Neural cell (in vitro differentiated cells): ENCODE data around the gene PDE4D. TPM values are rescaled to one million over a fixed set of nuclear protein-coding genes. Genes with fewer than 3 reads are reported as not detected.

Experiments used
- H2AFZ ChIP-seq: fragments of 200-600, 300-800 bp; sonication (generic), shearing (Covaris generic); 2 replicates; pipeline ENCODE4 v1.6.0; 2014; ENCODE audit warnings: low read depth, mild to moderate bottlenecking, antibody characterized with exemption, low read length, moderate library complexity
- H3F3A ChIP-seq: fragments of 200-600 bp; shearing (Covaris generic); 2 replicates; pipeline ENCODE4 v1.6.1; 2016; ENCODE audit warnings: mild to moderate bottlenecking, moderate library complexity, mixed read lengths, antibody characterized with exemption, low read length; ENCODE audit not compliant: insufficient read depth, poor library complexity, severe bottlenecking
- H3K27ac ChIP-seq: fragments of 200-600, 300-800 bp; sonication (generic), shearing (Covaris generic); 2 replicates; pipeline ENCODE4 v1.5.1; 2014; ENCODE audit warnings: mild to moderate bottlenecking, low read length, moderate library complexity
- H3K27me3 ChIP-seq: fragments of 300-800, 200-600 bp; sonication (generic), shearing (Covaris generic); 2 replicates; pipeline ENCODE4 v1.6.0; 2014; ENCODE audit warnings: mild to moderate bottlenecking, low read depth, low read length, moderate library complexity; ENCODE audit not compliant: insufficient read depth
- H3K36me3 ChIP-seq: fragments of 300-800, 200-600 bp; sonication (generic), shearing (Covaris generic); 2 replicates; pipeline ENCODE4 v1.5.1; 2014; ENCODE audit warnings: mild to moderate bottlenecking, antibody characterized with exemption, low read length, moderate library complexity; ENCODE audit not compliant: insufficient read depth
- H3K4me2 ChIP-seq: fragments of 300-800, 200-600 bp; sonication (generic), shearing (Covaris generic); 2 replicates; pipeline ENCODE4 v1.6.0; 2014; ENCODE audit warnings: mild to moderate bottlenecking, low read length
- H3K4me3 ChIP-seq: fragments of 300-800, 200-600 bp; sonication (generic), shearing (Covaris generic); 2 replicates; pipeline ENCODE4 v1.5.1; 2014; ENCODE audit warnings: mild to moderate bottlenecking, low read length, moderate library complexity
- H3K79me2 ChIP-seq: fragments of 200-600 bp; shearing (Covaris generic); replicated peaks from 2 replicates; pipeline ENCODE4 v1.6.0; 2014; ENCODE audit warnings: mild to moderate bottlenecking, low read length, moderate library complexity; ENCODE audit not compliant: insufficient read depth
- H3K9ac ChIP-seq: fragments of 300-800, 200-600 bp; sonication (generic), shearing (Covaris generic); 2 replicates; pipeline ENCODE4 v1.6.1; 2016; ENCODE audit warnings: mild to moderate bottlenecking, low read length, mixed read lengths
- H3K9me2 ChIP-seq: fragments of 200-600 bp; shearing (Covaris generic); 2 replicates; pipeline ENCODE4 v1.6.1; 2016; ENCODE audit warnings: mild to moderate bottlenecking, low read length, mixed read lengths; ENCODE audit not compliant: insufficient read depth
- H3K9me3 ChIP-seq: fragments of 200-600, 300-800 bp; sonication (generic), shearing (Covaris generic); 2 replicates; pipeline ENCODE4 v1.6.1; 2016; ENCODE audit warnings: mild to moderate bottlenecking, mixed run types, low read length, moderate library complexity, mixed read lengths
- H4K20me1 ChIP-seq: fragments of 200-600 bp; shearing (Covaris generic); 2 replicates; pipeline ENCODE4 v1.6.1; 2016; ENCODE audit warnings: mild to moderate bottlenecking, mixed run types; ENCODE audit not compliant: insufficient read depth
- CTCF ChIP-seq: fragments of 450-650 bp; IDR thresholded peaks from 2 replicates; pipeline ENCODE4 v1.5.1; 2014; ENCODE audit warnings: antibody characterized with exemption, mild to moderate bottlenecking, moderate library complexity; ENCODE audit not compliant: poor library complexity, severe bottlenecking
- EP300 ChIP-seq: fragments of 450-650 bp; conservative IDR thresholded peaks from 2 replicates; pipeline ENCODE4 v1.6.1; 2014; ENCODE audit warnings: antibody characterized with exemption, mild to moderate bottlenecking, moderate library complexity; ENCODE audit not compliant: poor library complexity, severe bottlenecking
- EZH2 ChIP-seq: fragments of 200-600, 300-800 bp; shearing (Covaris generic), sonication (generic); IDR thresholded peaks from 2 replicates; pipeline ENCODE4 v1.6.1; 2014; ENCODE audit warnings: antibody characterized with exemption, low read length, borderline replicate concordance, mild to moderate bottlenecking; ENCODE audit not compliant: insufficient read depth, poor library complexity, severe bottlenecking
- MXI1 ChIP-seq: fragments of 450-650 bp; conservative IDR thresholded peaks from 2 replicates; pipeline ENCODE4 v1.6.1; 2014; ENCODE audit warnings: antibody characterized with exemption, mild to moderate bottlenecking; ENCODE audit not compliant: poor library complexity, severe bottlenecking
- POLR2AphosphoS5 ChIP-seq: IDR thresholded peaks from 2 replicates; pipeline ENCODE4 v1.6.1; 2012
- RAD21 ChIP-seq: fragments of 450-650 bp; conservative IDR thresholded peaks from 2 replicates; pipeline ENCODE4 v1.6.1; 2014; ENCODE audit warnings: antibody characterized with exemption, mild to moderate bottlenecking, moderate library complexity
- REST ChIP-seq: IDR thresholded peaks from 2 replicates; pipeline ENCODE4 v1.6.1; 2012; ENCODE audit warnings: borderline replicate concordance
- SMC3 ChIP-seq: fragments of 450-650 bp; conservative IDR thresholded peaks from 2 replicates; pipeline ENCODE4 v1.6.1; 2014; ENCODE audit warnings: antibody characterized with exemption, mild to moderate bottlenecking, moderate library complexity; ENCODE audit not compliant: poor library complexity
- TAF1 ChIP-seq: IDR thresholded peaks from 2 replicates; pipeline ENCODE4 v1.6.1; 2012; ENCODE audit warnings: low read depth
- polyA plus RNA-seq: library from polyadenylated mRNA; depleted of rRNA; stranded (reverse); fragments of >200 nt; gene quantifications from 2 replicates; pipeline ENCODE4 v1.2.3, GENCODE V29; 2014

Gene PDE4D
- polyA plus RNA-seq, 1 donor from 2014 or later: 42.8 TPM

GRCh38 chr5:59678943-59679342 lies 214.6 kb downstream of the PDE4D start:
- Histone ChIP-seq H3K9me2 (no peaks in the 10 kb centered on the region), H3K79me2 (no peaks in the 10 kb centered on the region), H3K27me3 (no peaks in the 10 kb centered on the region), H3K9ac (no peak overlapping the region), H3F3A (no peaks in the 10 kb centered on the region), H3K4me2 (no peak overlapping the region), H2AFZ (no peak overlapping the region), H3K36me3 (no peaks in the 10 kb centered on the region), H3K9me3 (no peaks in the 10 kb centered on the region), H4K20me1 (no peaks in the 10 kb centered on the region), H3K27ac (peak overlapping the region; percentile 49), H3K4me3 (no peak overlapping the region)
- TF ChIP-seq MXI1 (no peak), POLR2AphosphoS5 (no peak), EZH2 (no peak)

GRCh38 chr5:59674763-59675162 lies 218.8 kb downstream of the PDE4D start:
- H3K4me3 ChIP-seq: no peak overlapping the region
- TF ChIP-seq CTCF (no peak), POLR2AphosphoS5 (no peak), SMC3 (no peak), RAD21 (no peak), EZH2 (no peak), MXI1 (no peak), REST (no peak), TAF1 (no peak), EP300 (no peak)

More at GRCh38 chr5:59674763-59675162, 218.8 kb downstream of the PDE4D start:
- no peaks in the 10 kb centered on the region for H3K79me2 ChIP-seq
- H3K27me3 ChIP-seq: no peaks in the 10 kb centered on the region
- H2AFZ ChIP-seq: no peak overlapping the region
- H3K4me2 ChIP-seq: no peak overlapping the region
- H3K27ac ChIP-seq: no peak overlapping the region
- no peaks in the 10 kb centered on the region for H3K9me3 ChIP-seq
- H3K9me2 ChIP-seq: no peaks in the 10 kb centered on the region
- no peaks in the 10 kb centered on the region for H3K36me3 ChIP-seq
- H3K9ac ChIP-seq: no peak overlapping the region
- no peaks in the 10 kb centered on the region for H3F3A ChIP-seq
- H4K20me1 ChIP-seq: no peaks in the 10 kb centered on the region
